ENCODE data around the gene RHOV.

GRCh38 chr15:40823572-40824343 lies 50.3 kb downstream of the RHOV start:
- TF ChIP-seq CTCF (IDR thresholded peaks at IDR 0.05; ENCODE audit: insufficient read depth, low read depth, low read length): no peak
- no peak for TF ChIP-seq EZH2 (IDR thresholded peaks at IDR 0.05; ENCODE audit: insufficient read depth, low read length)

Measured in astrocyte (in vitro differentiated cells and primary cell).